Peyer's patch (tissue), 4 donors: ENCODE data around the gene ELL. TPM values are rescaled to one million over a fixed set of nuclear protein-coding genes. Genes with fewer than 3 reads are reported as not detected.

Experiments
- DNase-seq, 3 donors: peaks; one replicate each; pipeline ENCODE4 v3.0.0-alpha.2; 2017 to 2019
- H3K27ac ChIP-seq, 4 donors: fragments of 200-600 bp; sonication (generic); one replicate each; pipeline ENCODE4 v1.5.1; 2016 to 2019
- H3K27me3 ChIP-seq, 2 donors: fragments of 200-600 bp; sonication (generic); one replicate each; pipeline ENCODE4 v1.5.1; 2019
- H3K36me3 ChIP-seq, 3 donors: fragments of 200-600 bp; sonication (generic); one replicate each; pipeline ENCODE4 v1.5.1; 2016 to 2019
- H3K4me1 ChIP-seq, 4 donors: fragments of 200-600 bp; sonication (generic); one replicate each; pipeline ENCODE4 v1.5.1; 2016 to 2019
- H3K4me3 ChIP-seq, 4 donors: fragments of 200-600 bp; sonication (generic); 1 replicate in 3 of 4; 2 replicates in 1 of 4; pipeline ENCODE4 v1.5.1; 2016 to 2019; ENCODE audit warnings: mild to moderate bottlenecking in 1 of 4
- H3K9me3 ChIP-seq, 4 donors: fragments of 200-600 bp; sonication (generic); one replicate each; pipeline ENCODE4 v1.5.1; 2016 to 2019; ENCODE audit warnings: mild to moderate bottlenecking in 1 of 4
- CTCF ChIP-seq, 6 experiments: fragments of 450-650 bp in 4 of 6; fragments of 200-600 bp in 2 of 6; sonication (generic) in 1 of 6; IDR thresholded peaks; one replicate each; pipeline ENCODE4 v1.5.1; 2017 to 2019; ENCODE audit warnings: antibody characterized with exemption in 6 of 6, mild to moderate bottlenecking in 3 of 6, moderate library complexity in 1 of 6
- POLR2A ChIP-seq, 2 donors: fragments of 450-650 bp; IDR thresholded peaks; one replicate each; pipeline ENCODE4 v1.5.1; 2017; ENCODE audit warnings: antibody characterized with exemption in 2 of 2, mild to moderate bottlenecking in 2 of 2, moderate library complexity in 2 of 2
- total RNA-seq, 4 donors: library from RNA; depleted of rRNA; stranded (reverse); fragments of >200 nt; gene quantifications; one replicate each; pipeline ENCODE4 v1.1.0, GENCODE V29; 2016

ELL gene
- total RNA-seq, 4 donors from 2014 or later, result 18.9 to 49.5 (median 34.2) TPM

- H3K9me3 ChIP-seq, result no peaks in the 10 kb centered on the region
- H3K4me3 ChIP-seq, result peak overlapping the region in 2 of 4 donors; percentile 14 to 17
- peaks cover 28 to 99% (median 59%) of the 10 kb centered on the region in 4 donors for H3K4me1 ChIP-seq
- DNase-seq, result peak in 1 of 3 donors; percentile 52
- TF ChIP-seq POLR2A (IDR thresholded peaks at IDR 0.05), result no peak
- TF ChIP-seq CTCF (IDR thresholded peaks at IDR 0.05), result no peak
- H3K36me3 ChIP-seq, result no peaks in the 10 kb centered on the region
- H3K27me3 ChIP-seq, result no peaks in the 10 kb centered on the region
- peak overlapping the region; percentile 40 to 91 (median 76) for H3K27ac ChIP-seq
Observed at GRCh38 chr19:18503337-18503970, 18.4 kb downstream of the ELL start.

GRCh38 chr19:18502638-18503294, 19.1 kb downstream of the ELL start:
- DNase-seq, result peak in 1 of 3 donors; percentile 50
- TF ChIP-seq CTCF (IDR thresholded peaks at IDR 0.05) (no peak), POLR2A (IDR thresholded peaks at IDR 0.05) (no peak)
- peaks cover 28 to 99% (median 57%) of the 10 kb centered on the region in 4 donors for H3K4me1 ChIP-seq

GRCh38 chr19:18502246-18502637, 19.6 kb downstream of the ELL start:
- H3K4me1 ChIP-seq, result peaks cover 28 to 98% (median 52%) of the 10 kb centered on the region in 4 donors
- H3K9me3 ChIP-seq, result no peaks in the 10 kb centered on the region
- TF ChIP-seq CTCF (IDR thresholded peaks at IDR 0.05), result no peak
- TF ChIP-seq POLR2A (IDR thresholded peaks at IDR 0.05), result no peak
- H3K4me3 ChIP-seq, result no peak overlapping the region
- no peak for DNase-seq
- peak overlapping the region in 3 of 4 donors; percentile 0 to 91 (median 40) for H3K27ac ChIP-seq
- no peaks in the 10 kb centered on the region for H3K27me3 ChIP-seq
- H3K36me3 ChIP-seq, result no peaks in the 10 kb centered on the region

More at GRCh38 chr19:18502638-18503294, 19.1 kb downstream of the ELL start:
- no peaks in the 10 kb centered on the region for H3K36me3 ChIP-seq
- H3K27me3 ChIP-seq, result no peaks in the 10 kb centered on the region
- peak overlapping the region; percentile 40 to 91 (median 76) for H3K27ac ChIP-seq
- no peak overlapping the region for H3K4me3 ChIP-seq
- no peaks in the 10 kb centered on the region for H3K9me3 ChIP-seq

- H3K4me1 ChIP-seq, result peaks cover 27 to 98% (median 49%) of the 10 kb centered on the region in 4 donors
- H3K27me3 ChIP-seq, result no peaks in the 10 kb centered on the region
- no peak for TF ChIP-seq CTCF (IDR thresholded peaks at IDR 0.05)
- no peak for TF ChIP-seq POLR2A (IDR thresholded peaks at IDR 0.05)
Observed at GRCh38 chr19:18501832-18502231, 20.0 kb downstream of the ELL start.

GRCh38 chr19:18501351-18501750, 20.5 kb downstream of the ELL start:
- H3K36me3 ChIP-seq, result no peaks in the 10 kb centered on the region
- no peak overlapping the region for H3K4me3 ChIP-seq
- no peak for DNase-seq
- TF ChIP-seq CTCF (IDR thresholded peaks at IDR 0.05), result no peak
- no peak for TF ChIP-seq POLR2A (IDR thresholded peaks at IDR 0.05)
- peaks cover 22 to 98% (median 48%) of the 10 kb centered on the region in 4 donors for H3K4me1 ChIP-seq
- H3K27me3 ChIP-seq, result no peaks in the 10 kb centered on the region
- peak overlapping the region in 3 of 4 donors; percentile 21 to 91 (median 40) for H3K27ac ChIP-seq
- no peaks in the 10 kb centered on the region for H3K9me3 ChIP-seq

More at GRCh38 chr19:18501832-18502231, 20.0 kb downstream of the ELL start:
- Histone ChIP-seq H3K9me3 (no peaks in the 10 kb centered on the region), H3K4me3 (no peak overlapping the region), H3K27ac (peak overlapping the region in 3 of 4 donors; percentile 0 to 91 (median 40)), H3K36me3 (no peaks in the 10 kb centered on the region)
- peak in 1 of 3 donors; percentile 49 for DNase-seq
